Neural cell (in vitro differentiated cells): ENCODE data around the gene RABGAP1L. TPM values are rescaled to one million over a fixed set of nuclear protein-coding genes. Genes with fewer than 3 reads are reported as not detected.
"Not testable (repeated sequence)": the region's sequence is repeated elsewhere in the genome, so short reads cannot be mapped to it uniquely, and the experiment has no call there.

Experiments used
- H2AFZ ChIP-seq: fragments of 200-600, 300-800 bp; sonication (generic), shearing (Covaris generic); 2 replicates; pipeline ENCODE4 v1.6.0; 2014; ENCODE audit warnings: low read depth, mild to moderate bottlenecking, antibody characterized with exemption, low read length, moderate library complexity
- H3F3A ChIP-seq: fragments of 200-600 bp; shearing (Covaris generic); 2 replicates; pipeline ENCODE4 v1.6.1; 2016; ENCODE audit warnings: mild to moderate bottlenecking, moderate library complexity, mixed read lengths, antibody characterized with exemption, low read length; ENCODE audit not compliant: insufficient read depth, poor library complexity, severe bottlenecking
- H3K27ac ChIP-seq: fragments of 200-600, 300-800 bp; sonication (generic), shearing (Covaris generic); 2 replicates; pipeline ENCODE4 v1.5.1; 2014; ENCODE audit warnings: mild to moderate bottlenecking, low read length, moderate library complexity
- H3K27me3 ChIP-seq: fragments of 300-800, 200-600 bp; sonication (generic), shearing (Covaris generic); 2 replicates; pipeline ENCODE4 v1.6.0; 2014; ENCODE audit warnings: mild to moderate bottlenecking, low read depth, low read length, moderate library complexity; ENCODE audit not compliant: insufficient read depth
- H3K36me3 ChIP-seq: fragments of 300-800, 200-600 bp; sonication (generic), shearing (Covaris generic); 2 replicates; pipeline ENCODE4 v1.5.1; 2014; ENCODE audit warnings: mild to moderate bottlenecking, antibody characterized with exemption, low read length, moderate library complexity; ENCODE audit not compliant: insufficient read depth
- H3K4me2 ChIP-seq: fragments of 300-800, 200-600 bp; sonication (generic), shearing (Covaris generic); 2 replicates; pipeline ENCODE4 v1.6.0; 2014; ENCODE audit warnings: mild to moderate bottlenecking, low read length
- H3K4me3 ChIP-seq: fragments of 300-800, 200-600 bp; sonication (generic), shearing (Covaris generic); 2 replicates; pipeline ENCODE4 v1.5.1; 2014; ENCODE audit warnings: mild to moderate bottlenecking, low read length, moderate library complexity
- H3K79me2 ChIP-seq: fragments of 200-600 bp; shearing (Covaris generic); replicated peaks from 2 replicates; pipeline ENCODE4 v1.6.0; 2014; ENCODE audit warnings: mild to moderate bottlenecking, low read length, moderate library complexity; ENCODE audit not compliant: insufficient read depth
- H3K9ac ChIP-seq: fragments of 300-800, 200-600 bp; sonication (generic), shearing (Covaris generic); 2 replicates; pipeline ENCODE4 v1.6.1; 2016; ENCODE audit warnings: mild to moderate bottlenecking, low read length, mixed read lengths
- H3K9me2 ChIP-seq: fragments of 200-600 bp; shearing (Covaris generic); 2 replicates; pipeline ENCODE4 v1.6.1; 2016; ENCODE audit warnings: mild to moderate bottlenecking, low read length, mixed read lengths; ENCODE audit not compliant: insufficient read depth
- H3K9me3 ChIP-seq: fragments of 200-600, 300-800 bp; sonication (generic), shearing (Covaris generic); 2 replicates; pipeline ENCODE4 v1.6.1; 2016; ENCODE audit warnings: mild to moderate bottlenecking, mixed run types, low read length, moderate library complexity, mixed read lengths
- H4K20me1 ChIP-seq: fragments of 200-600 bp; shearing (Covaris generic); 2 replicates; pipeline ENCODE4 v1.6.1; 2016; ENCODE audit warnings: mild to moderate bottlenecking, mixed run types; ENCODE audit not compliant: insufficient read depth
- CTCF ChIP-seq: fragments of 450-650 bp; IDR thresholded peaks from 2 replicates; pipeline ENCODE4 v1.5.1; 2014; ENCODE audit warnings: antibody characterized with exemption, mild to moderate bottlenecking, moderate library complexity; ENCODE audit not compliant: poor library complexity, severe bottlenecking
- EP300 ChIP-seq: fragments of 450-650 bp; conservative IDR thresholded peaks from 2 replicates; pipeline ENCODE4 v1.6.1; 2014; ENCODE audit warnings: antibody characterized with exemption, mild to moderate bottlenecking, moderate library complexity; ENCODE audit not compliant: poor library complexity, severe bottlenecking
- EZH2 ChIP-seq: fragments of 200-600, 300-800 bp; shearing (Covaris generic), sonication (generic); IDR thresholded peaks from 2 replicates; pipeline ENCODE4 v1.6.1; 2014; ENCODE audit warnings: antibody characterized with exemption, low read length, borderline replicate concordance, mild to moderate bottlenecking; ENCODE audit not compliant: insufficient read depth, poor library complexity, severe bottlenecking
- MXI1 ChIP-seq: fragments of 450-650 bp; conservative IDR thresholded peaks from 2 replicates; pipeline ENCODE4 v1.6.1; 2014; ENCODE audit warnings: antibody characterized with exemption, mild to moderate bottlenecking; ENCODE audit not compliant: poor library complexity, severe bottlenecking
- POLR2AphosphoS5 ChIP-seq: IDR thresholded peaks from 2 replicates; pipeline ENCODE4 v1.6.1; 2012
- RAD21 ChIP-seq: fragments of 450-650 bp; conservative IDR thresholded peaks from 2 replicates; pipeline ENCODE4 v1.6.1; 2014; ENCODE audit warnings: antibody characterized with exemption, mild to moderate bottlenecking, moderate library complexity
- SMC3 ChIP-seq: fragments of 450-650 bp; conservative IDR thresholded peaks from 2 replicates; pipeline ENCODE4 v1.6.1; 2014; ENCODE audit warnings: antibody characterized with exemption, mild to moderate bottlenecking, moderate library complexity; ENCODE audit not compliant: poor library complexity
- TAF1 ChIP-seq: IDR thresholded peaks from 2 replicates; pipeline ENCODE4 v1.6.1; 2012; ENCODE audit warnings: low read depth
- polyA plus RNA-seq: library from polyadenylated mRNA; depleted of rRNA; stranded (reverse); fragments of >200 nt; gene quantifications from 2 replicates; pipeline ENCODE4 v1.2.3, GENCODE V29; 2014
- TF ChIP-seq, protein P1 (sequence below): IDR thresholded peaks from 2 replicates; pipeline ENCODE4 v1.6.1; 2012; ENCODE audit warnings: borderline replicate concordance

The RABGAP1L gene
- polyA plus RNA-seq, 1 donor from 2014 or later: 32.2 TPM

DNA sequence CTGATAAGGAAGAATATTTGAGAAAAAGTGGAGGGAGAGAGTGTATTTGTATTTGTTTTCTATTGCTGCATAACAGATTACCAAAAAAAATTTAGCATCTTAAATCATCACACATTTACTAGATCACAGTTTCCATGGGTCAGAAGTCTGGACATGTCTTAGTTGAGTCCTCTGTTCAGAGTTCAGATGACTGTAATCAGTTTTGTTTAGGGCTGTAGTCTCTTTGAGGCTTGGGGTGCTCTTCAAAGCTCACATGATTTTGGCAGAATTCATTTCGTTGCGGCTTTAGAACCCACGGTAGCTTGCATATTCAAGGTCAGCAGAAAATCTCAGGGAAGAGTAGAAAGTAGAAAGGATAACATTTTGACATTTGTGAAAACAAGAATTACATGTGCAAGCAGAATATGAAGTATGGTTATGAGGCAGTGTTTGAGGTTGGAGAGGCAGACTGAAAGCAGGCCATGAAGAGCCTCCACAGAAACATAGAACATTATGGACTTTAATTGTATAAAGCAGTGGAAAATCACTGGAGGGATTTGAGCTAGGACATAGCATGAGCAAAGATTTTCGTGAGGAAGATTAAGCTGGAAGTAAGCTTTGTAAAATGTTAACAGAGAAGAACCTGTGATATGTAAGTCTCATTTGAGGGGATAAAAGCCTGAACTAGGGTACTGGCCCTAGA is 177.8 kb downstream of the RABGAP1L start:
- H3K4me2 ChIP-seq: no peak overlapping the region
- no peak overlapping the region for H2AFZ ChIP-seq
- no peak for TF ChIP-seq EZH2
- TF ChIP-seq CTCF: no peak
- no peak for TF ChIP-seq TAF1
- TF ChIP-seq MXI1: no peak
- TF ChIP-seq, protein P1, sequence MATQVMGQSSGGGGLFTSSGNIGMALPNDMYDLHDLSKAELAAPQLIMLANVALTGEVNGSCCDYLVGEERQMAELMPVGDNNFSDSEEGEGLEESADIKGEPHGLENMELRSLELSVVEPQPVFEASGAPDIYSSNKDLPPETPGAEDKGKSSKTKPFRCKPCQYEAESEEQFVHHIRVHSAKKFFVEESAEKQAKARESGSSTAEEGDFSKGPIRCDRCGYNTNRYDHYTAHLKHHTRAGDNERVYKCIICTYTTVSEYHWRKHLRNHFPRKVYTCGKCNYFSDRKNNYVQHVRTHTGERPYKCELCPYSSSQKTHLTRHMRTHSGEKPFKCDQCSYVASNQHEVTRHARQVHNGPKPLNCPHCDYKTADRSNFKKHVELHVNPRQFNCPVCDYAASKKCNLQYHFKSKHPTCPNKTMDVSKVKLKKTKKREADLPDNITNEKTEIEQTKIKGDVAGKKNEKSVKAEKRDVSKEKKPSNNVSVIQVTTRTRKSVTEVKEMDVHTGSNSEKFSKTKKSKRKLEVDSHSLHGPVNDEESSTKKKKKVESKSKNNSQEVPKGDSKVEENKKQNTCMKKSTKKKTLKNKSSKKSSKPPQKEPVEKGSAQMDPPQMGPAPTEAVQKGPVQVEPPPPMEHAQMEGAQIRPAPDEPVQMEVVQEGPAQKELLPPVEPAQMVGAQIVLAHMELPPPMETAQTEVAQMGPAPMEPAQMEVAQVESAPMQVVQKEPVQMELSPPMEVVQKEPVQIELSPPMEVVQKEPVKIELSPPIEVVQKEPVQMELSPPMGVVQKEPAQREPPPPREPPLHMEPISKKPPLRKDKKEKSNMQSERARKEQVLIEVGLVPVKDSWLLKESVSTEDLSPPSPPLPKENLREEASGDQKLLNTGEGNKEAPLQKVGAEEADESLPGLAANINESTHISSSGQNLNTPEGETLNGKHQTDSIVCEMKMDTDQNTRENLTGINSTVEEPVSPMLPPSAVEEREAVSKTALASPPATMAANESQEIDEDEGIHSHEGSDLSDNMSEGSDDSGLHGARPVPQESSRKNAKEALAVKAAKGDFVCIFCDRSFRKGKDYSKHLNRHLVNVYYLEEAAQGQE: no peak
- TF ChIP-seq EP300: no peak
- no peak for TF ChIP-seq SMC3
- TF ChIP-seq RAD21: no peak
- TF ChIP-seq POLR2AphosphoS5: no peak
- H3K9me3 ChIP-seq: no peaks in the 10 kb centered on the region
- H3K4me3 ChIP-seq: no peak overlapping the region
- no peaks in the 10 kb centered on the region for H3K9me2 ChIP-seq
- H3F3A ChIP-seq: no peaks in the 10 kb centered on the region
- no peaks in the 10 kb centered on the region for H3K36me3 ChIP-seq
- H3K79me2 ChIP-seq: no peaks in the 10 kb centered on the region
- no peaks in the 10 kb centered on the region for H3K27me3 ChIP-seq
- H4K20me1 ChIP-seq: no peaks in the 10 kb centered on the region
- no peak overlapping the region for H3K27ac ChIP-seq
- no peak overlapping the region for H3K9ac ChIP-seq

DNA sequence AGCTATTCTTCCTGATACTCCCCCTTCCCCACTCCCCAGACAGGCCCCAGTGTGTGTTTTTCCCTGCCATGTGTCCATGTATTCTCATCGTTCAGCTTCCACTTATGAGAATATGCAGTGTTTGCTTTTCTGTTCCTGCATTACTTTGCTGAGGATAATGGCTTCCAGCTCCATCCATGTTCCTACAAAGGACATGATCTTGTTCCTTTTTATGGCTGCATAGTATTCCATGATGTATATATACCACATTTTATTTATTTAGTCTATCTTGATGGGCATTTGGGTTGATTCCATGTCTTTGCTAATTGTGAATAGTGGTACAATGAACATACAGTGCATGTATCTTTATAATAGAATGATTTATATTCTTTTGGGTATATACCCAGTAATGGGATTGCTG is 181.1 kb downstream of the RABGAP1L start:
- H3K4me2 ChIP-seq, H3F3A ChIP-seq, H3K4me3 ChIP-seq, H3K9ac ChIP-seq, H3K27ac ChIP-seq, H4K20me1 ChIP-seq, H3K9me2 ChIP-seq, H3K9me3 ChIP-seq, H3K79me2 ChIP-seq, H3K36me3 ChIP-seq, H3K27me3 ChIP-seq, H2AFZ ChIP-seq: not testable (repeated sequence)

GRCh38 chr1:174344162-174344561 is 184.8 kb downstream of the RABGAP1L start:
- TF ChIP-seq EZH2 (no peak), SMC3 (no peak), RAD21 (no peak)
- Histone ChIP-seq H3K4me2 (no peak overlapping the region), H3F3A (no peaks in the 10 kb centered on the region), H3K9me3 (no peaks in the 10 kb centered on the region), H3K36me3 (no peaks in the 10 kb centered on the region), H3K4me3 (no peak overlapping the region), H3K27ac (no peak overlapping the region), H3K27me3 (no peaks in the 10 kb centered on the region), H2AFZ (no peak overlapping the region), H4K20me1 (no peaks in the 10 kb centered on the region), H3K79me2 (no peaks in the 10 kb centered on the region), H3K9me2 (no peaks in the 10 kb centered on the region), H3K9ac (no peak overlapping the region)
